SK-N-SH (cell line): ENCODE measurements around the gene DENND1A. TPM values are rescaled to one million over a fixed set of nuclear protein-coding genes. Genes with fewer than 3 reads are reported as not detected.

Source experiments
- CTCF ChIA-PET: fragments of 300-600, 350-600 bp; formaldehyde crosslinking; extraction: SDS; loops from one replicate; lab custom pipeline; 2021; lab: Yijun Ruan, JAX
- POLR2A ChIA-PET: fragments of 350-600 bp; sonication (Branson Sonifier 250); formaldehyde crosslinking; extraction: SDS; loops from one replicate; lab custom pipeline; 2020; ENCODE audit warnings: antibody characterized with exemption, inconsistent platforms; lab: Yijun Ruan, JAX
- DNase-seq: peaks from one replicate; pipeline ENCODE4 v3.0.0; 2012
- H2AFZ ChIP-seq: fragments of 200-600 bp; sonication (generic); 2 replicates; pipeline ENCODE4 v1.8.1; 2016; ENCODE audit warnings: antibody characterized with exemption, mild to moderate bottlenecking, low read depth
- H3F3A ChIP-seq: fragments of 200-600 bp; sonication (generic); replicated peaks from 2 replicates; pipeline ENCODE3; 2016; ENCODE audit warnings: antibody characterized with exemption, mild to moderate bottlenecking; ENCODE audit not compliant: insufficient read depth
- H3K27ac ChIP-seq, 2 experiments: fragments of 200-500 bp in 1 of 2; fragments of 200-600 bp in 1 of 2; sonication (Bioruptor generic) in 1 of 2; sonication (generic), shearing (Covaris generic) in 1 of 2; 2 replicates each; pipeline versions ENCODE4 v1.5.1 to v1.6.1; 2014 to 2016; ENCODE audit warnings: low read depth in 2 of 2, inconsistent platforms in 1 of 2, low read length in 1 of 2, mild to moderate bottlenecking in 1 of 2, mixed read lengths in 1 of 2
- H3K27me3 ChIP-seq: fragments of 200-600 bp; sonication (generic), shearing (Covaris generic); 2 replicates; pipeline ENCODE4 v1.6.1; 2016; ENCODE audit warnings: mixed run types; ENCODE audit not compliant: insufficient read depth
- H3K36me3 ChIP-seq, 2 experiments: fragments of 200-500 bp in 1 of 2; fragments of 200-600 bp in 1 of 2; sonication (Bioruptor generic) in 1 of 2; sonication (generic) in 1 of 2; replicated peaks in 1 of 2; 2 replicates each; pipeline versions ENCODE3 to v1.5.1; 2014 to 2016; ENCODE audit warnings: low read length in 1 of 2, mild to moderate bottlenecking in 1 of 2; ENCODE audit not compliant: insufficient read depth in 2 of 2, control insufficient read depth in 1 of 2
- H3K4me1 ChIP-seq, 2 experiments: fragments of 200-500 bp in 1 of 2; fragments of 200-600 bp in 1 of 2; sonication (Bioruptor generic) in 1 of 2; sonication (generic), shearing (Covaris generic) in 1 of 2; 2 replicates each; pipeline versions ENCODE4 v1.5.1 to v1.6.1; 2014 to 2016; ENCODE audit warnings: low read depth in 1 of 2, low read length in 1 of 2, mixed run types in 1 of 2; ENCODE audit not compliant: insufficient read depth in 2 of 2, control insufficient read depth in 1 of 2
- H3K4me2 ChIP-seq: fragments of 200-600 bp; sonication (generic), shearing (Covaris generic); 2 replicates; pipeline ENCODE4 v1.6.1; 2017; ENCODE audit warnings: mixed run types
- H3K4me3 ChIP-seq, 2 experiments: fragments of 200-500 bp in 1 of 2; fragments of 200-600 bp in 1 of 2; sonication (Bioruptor generic) in 1 of 2; sonication (generic), shearing (Covaris generic) in 1 of 2; 2 replicates each; pipeline versions ENCODE4 v1.5.1 to v1.8.1; 2014 to 2016; ENCODE audit warnings: low read depth in 2 of 2, inconsistent platforms in 1 of 2, low read length in 1 of 2, mild to moderate bottlenecking in 1 of 2, mixed read lengths in 1 of 2, moderate library complexity in 1 of 2
- H3K79me2 ChIP-seq: fragments of 200-600 bp; sonication (generic); 2 replicates; pipeline ENCODE4 v1.8.1; 2017; ENCODE audit warnings: mild to moderate bottlenecking; ENCODE audit not compliant: insufficient read depth
- H3K9ac ChIP-seq: fragments of 200-600 bp; sonication (generic); 2 replicates; pipeline ENCODE4 v1.6.1; 2017; ENCODE audit warnings: mixed run types
- H3K9me2 ChIP-seq: fragments of 200-600 bp; sonication (generic); 2 replicates; pipeline ENCODE4 v1.6.1; 2017; ENCODE audit warnings: mixed run types
- H3K9me3 ChIP-seq: fragments of 200-600 bp; sonication (generic); 2 replicates; pipeline ENCODE4 v1.6.1; 2017; ENCODE audit warnings: mixed run types, mild to moderate bottlenecking, moderate library complexity
- H4K20me1 ChIP-seq: fragments of 200-600 bp; sonication (generic); 2 replicates; pipeline ENCODE4 v1.6.1; 2017; ENCODE audit warnings: mild to moderate bottlenecking, mixed run types; ENCODE audit not compliant: insufficient read depth
- CHD2 ChIP-seq: fragments of 150-350 bp; IDR thresholded peaks from 2 replicates; pipeline ENCODE4 v1.6.1; 2018; ENCODE audit warnings: low read length; ENCODE audit not compliant: partially characterized antibody
- CTCF ChIP-seq: fragments of 200-600 bp; sonication (generic); IDR thresholded peaks from 2 replicates; pipeline ENCODE4 v1.6.1; 2017; ENCODE audit warnings: antibody characterized with exemption, mild to moderate bottlenecking, moderate library complexity
- ELF1 ChIP-seq: IDR thresholded peaks from 2 replicates; pipeline ENCODE4 v1.4.0; 2012
- EP300 ChIP-seq, 2 experiments: IDR thresholded peaks; 2 replicates each; pipeline versions ENCODE4 v1.4.0 to v1.6.1; 2012; ENCODE audit warnings: borderline replicate concordance in 1 of 2, low read depth in 1 of 2, low read length in 1 of 2
- EZH2phosphoT487 ChIP-seq: fragments of 200-600 bp; sonication (generic); IDR thresholded peaks from 2 replicates; pipeline ENCODE4 v1.6.1; 2017; ENCODE audit warnings: low read depth, mixed run types, mild to moderate bottlenecking, antibody characterized with exemption, moderate library complexity, borderline replicate concordance
- FOSL2 ChIP-seq: IDR thresholded peaks from 2 replicates; pipeline ENCODE4 v1.4.0; 2012; ENCODE audit warnings: low read depth, mild to moderate bottlenecking, moderate library complexity, borderline replicate concordance
- FOXM1 ChIP-seq: IDR thresholded peaks from 2 replicates; pipeline ENCODE4 v1.4.0; 2012; ENCODE audit warnings: low read depth, mild to moderate bottlenecking
- GABPA ChIP-seq: IDR thresholded peaks from 2 replicates; pipeline ENCODE4 v1.4.0; 2012; ENCODE audit warnings: low read depth, mild to moderate bottlenecking
- NRF1 ChIP-seq: IDR thresholded peaks from 2 replicates; pipeline ENCODE4 v1.6.1; 2012; ENCODE audit warnings: low read depth, mild to moderate bottlenecking, low read length
- POLR2AphosphoS5 ChIP-seq: IDR thresholded peaks from 2 replicates; pipeline ENCODE4 v1.6.1; 2012; ENCODE audit warnings: low read depth, low read length
- RAD21 ChIP-seq: IDR thresholded peaks from 2 replicates; pipeline ENCODE4 v1.6.1; 2012; ENCODE audit warnings: mild to moderate bottlenecking, low read length
- RCOR1 ChIP-seq: fragments of 150-350 bp; IDR thresholded peaks from 2 replicates; pipeline ENCODE4 v1.6.1; 2017; ENCODE audit warnings: antibody characterized with exemption, low read length
- TEAD4 ChIP-seq: IDR thresholded peaks from 2 replicates; pipeline ENCODE4 v1.4.0; 2012; ENCODE audit warnings: mild to moderate bottlenecking, borderline replicate concordance; ENCODE audit not compliant: insufficient read depth
- USF1 ChIP-seq: IDR thresholded peaks from 2 replicates; pipeline ENCODE4 v1.4.0; 2012; ENCODE audit warnings: low read depth, borderline replicate concordance
- ZBTB33 ChIP-seq: IDR thresholded peaks from 2 replicates; pipeline ENCODE4 v1.4.0; 2012; ENCODE audit warnings: low read depth, borderline replicate concordance
- WGBS: methylation state at CpG from one replicate; pipeline ENCODE4 v1.1.6; 2017; ENCODE audit warnings: low lambda C conversion rate; 5-methylcytosine and 5-hydroxymethylcytosine counted together
- polyA plus RNA-seq, 3 experiments: library from polyadenylated mRNA; depleted of rRNA; stranded (reverse); fragments of >200 nt; gene quantifications; 2 replicates each; pipeline ENCODE4 v1.2.3, GENCODE V29; 2012

Gene DENND1A
- polyA plus RNA-seq, 1 of the 3 experiments (the other 2 are of a cell fraction): 25.4 TPM

- peak; percentile 5 for DNase-seq
- H3F3A ChIP-seq: no peaks in the 10 kb centered on the region
- CTCF ChIA-PET: no interaction called here
Measured at GRCh38 chr9:123678878-123679329, 251.0 kb downstream of the DENND1A start.

More at GRCh38 chr9:123678878-123679329, 251.0 kb downstream of the DENND1A start:
- no peaks in the 10 kb centered on the region for H3K27me3 ChIP-seq
- no peak overlapping the region for H3K4me3 ChIP-seq
- POLR2A ChIA-PET: no interaction called here
- peaks cover 3 to 5% of the 10 kb centered on the region in 2 experiments for H3K36me3 ChIP-seq
- peaks cover 0 to 24% of the 10 kb centered on the region in 2 experiments; a peak in 2 of 4 replicates for H3K4me1 ChIP-seq
- no peak overlapping the region for H2AFZ ChIP-seq
- no peak overlapping the region for H3K4me2 ChIP-seq
- H3K27ac ChIP-seq: peak overlapping the region in 1 of 2 experiments; percentile 67; a peak in 2 of 4 replicates
- 46% methylated on average over 5 of the region's 5 CpGs for WGBS
- TF ChIP-seq RCOR1 (no peak), ZBTB33 (no peak), EZH2phosphoT487 (no peak), FOXM1 (no peak), TEAD4 (no peak), CTCF (no peak), CHD2 (no peak), GABPA (no peak), ELF1 (no peak), POLR2AphosphoS5 (no peak), USF1 (no peak), RAD21 (no peak), NRF1 (no peak), FOSL2 (no peak), EP300 (IDR thresholded peaks at IDR 0.05; ENCODE audit: borderline replicate concordance in 1 of 2, low read depth in 1 of 2, low read length in 1 of 2) (no peak)
- H3K9me2 ChIP-seq: no peaks in the 10 kb centered on the region
- H3K79me2 ChIP-seq: no peaks in the 10 kb centered on the region
- H4K20me1 ChIP-seq: no peaks in the 10 kb centered on the region
- H3K9me3 ChIP-seq: no peaks in the 10 kb centered on the region
- H3K9ac ChIP-seq: no peak overlapping the region
